K562 (cell line): Measurements from ENCODE around the gene LAMA1. TPM values are rescaled to one million over a fixed set of nuclear protein-coding genes. Genes with fewer than 3 reads are reported as not detected.

Experiments used
- ATAC-seq: fragments of 200-7000 bp; cut with Tn5 transposase; 3 replicates; pipeline ENCODE4 v1.9.1; 2020; ENCODE audit warnings: moderate library complexity
- BruUV-seq: library from RNA; stranded (reverse); fragments of 400-500 nt; replicated peaks from 2 replicates; lab custom pipeline; 2021; lab: Mats Ljungman, UMichigan
- CTCF ChIA-PET: fragments of 300-600 bp; formaldehyde crosslinking; extraction: SDS; loops from one replicate; lab custom pipeline; 2021; ENCODE audit warnings: low intra/inter-chr PET ratio; lab: Yijun Ruan, JAX
- POLR2A ChIA-PET: fragments of 300-600, 350-650 bp; sonication (Branson Sonifier 250); formaldehyde crosslinking; extraction: SDS; loops from one replicate; lab custom pipeline; 2021; ENCODE audit warnings: antibody characterized with exemption, inconsistent platforms; lab: Yijun Ruan, JAX
- DNase-seq, 4 experiments: peaks; one replicate each; pipeline versions ENCODE4 v3.0.0 to v3.0.0-alpha.2; 2011 to 2018; ENCODE audit warnings: low spot score in 3 of 4, mixed read lengths in 3 of 4; ENCODE audit errors: extremely low read depth in 1 of 4
- FAIRE-seq: peaks from 2 replicates; lab custom pipeline; 2011; peaks lifted over from hg19 to GRCh38; lab: Jason Lieb, UNC
- H2AFZ ChIP-seq: 2 replicates; pipeline ENCODE4 v1.6.0; 2011; ENCODE audit warnings: low read depth, low read length, control low read depth, inconsistent platforms
- H3K27ac ChIP-seq: fragments of 200-600 bp; 3 replicates; pipeline ENCODE4 v1.8.0; 2011; ENCODE audit warnings: low read depth, mild to moderate bottlenecking, control low read depth, inconsistent platforms, low read length, moderate library complexity, mixed read lengths; ENCODE audit errors: extremely low read depth
- H3K27me3 ChIP-seq, 2 experiments: fragments of 300-600 bp in 1 of 2; 2 replicates in 1 of 2; 3 replicates in 1 of 2; pipeline versions ENCODE4 v1.6.0 to v1.8.0; 2011; ENCODE audit warnings: inconsistent platforms in 2 of 2, low read length in 2 of 2, mild to moderate bottlenecking in 1 of 2, mixed read lengths in 1 of 2, moderate library complexity in 1 of 2; ENCODE audit not compliant: control insufficient read depth in 2 of 2, insufficient read depth in 2 of 2
- H3K36me3 ChIP-seq: fragments of 300-600 bp; 3 replicates; pipeline ENCODE4 v1.8.0; 2011; ENCODE audit warnings: mild to moderate bottlenecking, low read length, inconsistent platforms; ENCODE audit not compliant: control insufficient read depth, insufficient read depth
- H3K4me1 ChIP-seq, 2 experiments: fragments of 200-600 bp in 1 of 2; replicated peaks in 1 of 2; 2 replicates in 1 of 2; 3 replicates in 1 of 2; pipeline versions ENCODE4 v1.5.1 to v1.8.0; 2011; ENCODE audit warnings: inconsistent platforms in 2 of 2, low read length in 2 of 2, mild to moderate bottlenecking in 1 of 2, mixed read lengths in 1 of 2, moderate library complexity in 1 of 2; ENCODE audit not compliant: control insufficient read depth in 2 of 2, insufficient read depth in 2 of 2
- H3K4me2 ChIP-seq: 2 replicates; pipeline ENCODE4 v1.6.1; 2011; ENCODE audit warnings: low read length, control low read depth, inconsistent platforms, mixed read lengths; ENCODE audit not compliant: insufficient read depth
- H3K4me3 ChIP-seq: fragments of 200-600 bp; sonication (generic), shearing (Covaris generic); 2 replicates; pipeline ENCODE4 v1.5.1; 2016; ENCODE audit warnings: control low read depth, inconsistent platforms
- H3K79me2 ChIP-seq: fragments of 200-600 bp; 3 replicates; pipeline ENCODE4 v1.8.0; 2011; ENCODE audit warnings: low read length, inconsistent platforms; ENCODE audit not compliant: control insufficient read depth, insufficient read depth
- H3K9ac ChIP-seq, 2 experiments: 2 replicates each; pipeline versions ENCODE4 v1.6.0 to v1.6.1; 2011; ENCODE audit warnings: low read depth in 2 of 2, low read length in 2 of 2, control low read depth in 1 of 2, inconsistent platforms in 1 of 2, mild to moderate bottlenecking in 1 of 2, mixed read lengths in 1 of 2; ENCODE audit not compliant: insufficient read depth in 1 of 2
- H3K9me1 ChIP-seq: one replicate; pipeline ENCODE4 v1.6.0; 2011; ENCODE audit warnings: inconsistent platforms, mild to moderate bottlenecking, low read length, moderate library complexity; ENCODE audit not compliant: control insufficient read depth, insufficient read depth
- H3K9me3 ChIP-seq: replicated peaks from 2 replicates; pipeline ENCODE4 v1.5.1; 2011; ENCODE audit warnings: low read depth, low read length, inconsistent platforms; ENCODE audit not compliant: control insufficient read depth, insufficient read depth
- H4K20me1 ChIP-seq: replicated peaks from 2 replicates; pipeline ENCODE4 v1.6.1; 2011; ENCODE audit warnings: low read length, inconsistent platforms, mixed read lengths; ENCODE audit not compliant: control insufficient read depth, insufficient read depth
- BHLHE40 ChIP-seq: IDR thresholded peaks from 2 replicates; pipeline ENCODE4 v1.6.1; 2011; ENCODE audit warnings: low read length, improper control_type of control experiment
- BRCA1 ChIP-seq, 2 experiments: fragments of 450-650 bp in 1 of 2; sonication (generic) in 1 of 2; formaldehyde crosslinking in 1 of 2; IDR thresholded peaks; 2 replicates each; pipeline versions ENCODE4 v1.5.0 to v1.6.1; 2017 to 2020; ENCODE audit warnings: mild to moderate bottlenecking in 1 of 2, missing genetic modification reagents in 1 of 2
- DLX4 ChIP-seq: fragments of 250-450 bp; sonication (Bioruptor Pico); IDR thresholded peaks from 2 replicates; pipeline ENCODE4 v1.6.1; 2021; ENCODE audit warnings: mild to moderate bottlenecking
- DNMT1 ChIP-seq: fragments of 450-650 bp; IDR thresholded peaks from 2 replicates; pipeline ENCODE4 v1.6.1; 2016; ENCODE audit warnings: antibody characterized with exemption, mild to moderate bottlenecking
- NFE2 ChIP-seq: IDR thresholded peaks from 2 replicates; pipeline ENCODE4 v1.6.1; 2014; ENCODE audit warnings: antibody characterized with exemption, low read depth
- RCOR1 ChIP-seq, 2 experiments: IDR thresholded peaks; 2 replicates each; pipeline ENCODE4 v1.6.1; 2012; ENCODE audit warnings: low read depth in 2 of 2, low read length in 2 of 2, borderline replicate concordance in 1 of 2, improper control_type of control experiment in 1 of 2
- TGIF2 ChIP-seq: sonication (generic); formaldehyde crosslinking; IDR thresholded peaks from 2 replicates; pipeline ENCODE4 v1.8.1; 2022; ENCODE audit warnings: mild to moderate bottlenecking, missing genetic modification reagents, moderate library complexity
- VEZF1 ChIP-seq: fragments of 200-800 bp; sonication (Bioruptor generic); IDR thresholded peaks from 2 replicates; pipeline ENCODE4 v1.6.1; 2017; ENCODE audit warnings: missing genetic modification characterization, missing compliant biosample characterization
- WGBS: fragments of 100-300 bp; shearing (Covaris generic); methylation state at CpG from one replicate; pipeline ENCODE4 v1.1.6; 2016; ENCODE audit warnings: low coverage, mixed read lengths; ENCODE audit not compliant: insufficient coverage; ENCODE audit errors: missing lambda C conversion rate; 5-methylcytosine and 5-hydroxymethylcytosine counted together
- in situ Hi-C: fragments of 300-500 bp; cut with MboI; formaldehyde crosslinking; loops from 4 replicates; pipeline ENCODE4 v1.15.0; 2018; ENCODE audit warnings: inconsistent platforms, mixed read lengths
- intact Hi-C: fragments of 100-400 bp; cut with micrococcal nuclease; formaldehyde crosslinking; loops from 2 replicates; pipeline ENCODE4 v1.14.2; 2022
- polyA plus RNA-seq, 8 experiments: library from polyadenylated mRNA; depleted of rRNA in 4 of 8; stranded (reverse) in 5 of 8; unstranded in 3 of 8; fragments of >200 nt; fragmentation: Nextera tagmentation in 2 of 8; fragmentation: Illumina TruSeq in 1 of 8; extraction: Ambion mirVana in 2 of 8; extraction: Trizol in 1 of 8; gene quantifications; 2 replicates each; pipeline versions ENCODE4 v1.2.1 to v1.2.3, GENCODE V29; 2011 to 2014; ENCODE audit warnings: inconsistent platforms in 1 of 8, missing spikeins in 1 of 8
- total RNA-seq, 7 experiments: library from RNA; depleted of rRNA in 6 of 7; stranded (reverse); fragments of >200 nt in 6 of 7; fragmentation: Illumina TruSeq in 2 of 7; extraction: Trizol in 2 of 7; gene quantifications; 2 replicates each; pipeline versions ENCODE4 v1.2.1 to v1.2.3, GENCODE V29; 2011 to 2021; ENCODE audit warnings: low replicate concordance in 1 of 7

LAMA1 gene
- total and polyA plus RNA-seq, 9 of the 15 experiments (the other 6 are each of a cell fraction or from before 2014, with no cell fraction given), result 0.04 TPM; not detected in 8

GRCh38 chr18:7066965-7067555 is 50.5 kb downstream of the LAMA1 start:
- ChIA-PET CTCF (no interaction called here), POLR2A (no interaction called here)
- Histone ChIP-seq H3K4me3 (no peak overlapping the region), H3K9me3 (no peaks in the 10 kb centered on the region), H3K4me2 (no peak overlapping the region), H3K4me1 (no peaks in the 10 kb centered on the region), H3K27me3 (no peaks in the 10 kb centered on the region; a peak in 3 of 5 replicates), H3K79me2 (no peaks in the 10 kb centered on the region), H3K9ac (no peak overlapping the region), H2AFZ (no peak overlapping the region), H3K36me3 (no peaks in the 10 kb centered on the region), H3K9me1 (no peaks in the 10 kb centered on the region), H4K20me1 (no peaks in the 10 kb centered on the region; the same call in 1 of the 2 replicates), H3K27ac (no peak overlapping the region)
- 0% methylated on average over 4 of the region's 4 CpGs for WGBS
- FAIRE-seq (no peak), ATAC-seq (no peak), DNase-seq (no peak)
- TF ChIP-seq NFE2, result no peak
- no peak for TF ChIP-seq BRCA1 (IDR thresholded peaks at IDR 0.05)
- TF ChIP-seq BRCA1 (CRISPR knock-in tag; IDR thresholded peaks at IDR 0.05), result no peak
- TF ChIP-seq RCOR1 (IDR thresholded peaks at IDR 0.05; ENCODE audit: borderline replicate concordance in 1 of 2, low read depth in 2 of 2, low read length in 2 of 2), result no peak
- TF ChIP-seq TGIF2, result no peak
- no peak for TF ChIP-seq DNMT1
- BruUV-seq, result no TSS peak
- intact Hi-C loops (no loop called here), in situ Hi-C loops (no loop called here)

GRCh38 chr18:7065736-7066135 is 51.9 kb downstream of the LAMA1 start:
- CTCF ChIA-PET, result no interaction called here
- Histone ChIP-seq H3K9ac (no peak overlapping the region), H3K4me3 (no peak overlapping the region), H3K79me2 (no peaks in the 10 kb centered on the region), H3K27ac (no peak overlapping the region), H4K20me1 (no peaks in the 10 kb centered on the region; the same call in 1 of the 2 replicates), H3K27me3 (no peaks in the 10 kb centered on the region; a peak in 3 of 5 replicates), H3K4me2 (no peak overlapping the region), H3K4me1 (no peaks in the 10 kb centered on the region), H3K9me3 (no peaks in the 10 kb centered on the region), H3K9me1 (no peaks in the 10 kb centered on the region), H3K36me3 (no peaks in the 10 kb centered on the region), H2AFZ (no peak overlapping the region)
- DNase-seq, result no peak
- in situ Hi-C loops, result no loop called here
- WGBS, result 1% methylated on average over 5 of the region's 5 CpGs
- no TSS peak for BruUV-seq
- intact Hi-C loops, result no loop called here
- no peak for FAIRE-seq
- POLR2A ChIA-PET, result no interaction called here
- no peak for ATAC-seq
- TF ChIP-seq BHLHE40 (no peak), DLX4 (CRISPR knock-in tag) (no peak), VEZF1 (CRISPR knock-in tag) (no peak)
